Measurements from ENCODE around the gene GART.
"Not testable (repeated sequence)": the region's sequence is repeated elsewhere in the genome, so short reads cannot be mapped to it uniquely, and the experiment has no call there.

GART gene

DNA sequence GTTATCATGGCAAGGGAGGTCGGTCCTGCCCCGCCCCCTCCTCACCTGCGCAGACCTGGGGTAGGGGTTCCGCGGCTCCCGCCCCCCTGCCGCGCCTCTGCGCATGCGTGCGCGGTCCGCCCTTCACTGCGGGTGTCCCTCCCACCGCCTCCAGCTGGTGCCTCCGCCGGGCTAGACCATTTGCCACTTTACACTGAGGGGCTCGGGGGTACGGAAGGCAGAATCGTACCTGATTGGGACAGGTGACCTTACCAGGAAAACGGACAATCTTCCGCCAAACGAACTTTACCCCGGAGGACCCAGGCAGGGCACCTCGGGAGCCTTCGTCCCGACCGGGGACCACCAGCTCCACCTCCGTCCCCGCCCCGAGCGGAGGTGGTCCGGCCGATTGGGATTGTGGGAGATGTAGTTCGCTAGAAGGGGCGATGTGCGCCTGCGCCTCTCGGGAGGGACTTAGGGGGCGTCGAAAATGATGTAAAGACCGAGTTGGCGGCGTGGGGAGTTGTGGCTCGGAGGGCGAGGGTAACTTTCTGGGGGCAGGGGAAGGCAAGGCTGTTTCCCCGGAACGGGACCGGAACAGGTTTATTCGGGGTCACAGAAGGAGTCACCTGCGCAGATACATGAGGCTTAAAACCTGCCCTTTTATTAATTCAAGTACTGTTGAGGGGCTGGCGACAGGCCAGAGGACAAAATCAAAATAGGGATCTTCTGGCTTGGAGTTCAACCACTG, 50.4 kb downstream of the GART start, which contains the start of gene DNAJC28:
Gene DNAJC28 (minus strand): TSS at position 344 of the 730 bp plus-strand sequence. CDS start 2,323 bp downstream, outside the sequence.
- peak; percentile 80 to 94 for DNase-seq (ENCODE audit: low read depth in 1 of 2, low spot score in 1 of 2)
- in situ Hi-C loops (cut with HindIII; ENCODE audit: low pct_unique_long_range_greater_than_20kb, low sequenced_read_pairs) = no loop called here
- TF ChIP-seq JUND (IDR thresholded peaks at IDR 0.05; ENCODE audit: low read depth) = no peak

- DNase-seq (ENCODE audit: low read depth in 1 of 2, low spot score in 1 of 2) = peak in 1 of 2 experiments; percentile 27
- in situ Hi-C loops (cut with HindIII; ENCODE audit: low pct_unique_long_range_greater_than_20kb, low sequenced_read_pairs) = no loop called here
- no peak for TF ChIP-seq JUND (IDR thresholded peaks at IDR 0.05; ENCODE audit: low read depth)
Measured at GRCh38 chr21:33490991-33491372, 50.9 kb downstream of the GART start.

- no peak for TF ChIP-seq JUND (IDR thresholded peaks at IDR 0.05; ENCODE audit: low read depth)
- DNase-seq (ENCODE audit: low read depth in 1 of 2, low spot score in 1 of 2) = no peak
- in situ Hi-C loops (cut with HindIII; ENCODE audit: low pct_unique_long_range_greater_than_20kb, low sequenced_read_pairs) = no loop called here
Measured at GRCh38 chr21:33488936-33489335, 53.0 kb downstream of the GART start.

GRCh38 chr21:33487996-33488395, 53.9 kb downstream of the GART start:
- in situ Hi-C loops (cut with HindIII; ENCODE audit: low pct_unique_long_range_greater_than_20kb, low sequenced_read_pairs) = no loop called here
- DNase-seq (ENCODE audit: low read depth in 1 of 2, low spot score in 1 of 2) = no peak
- TF ChIP-seq JUND (IDR thresholded peaks at IDR 0.05; ENCODE audit: low read depth) = no peak

DNA sequence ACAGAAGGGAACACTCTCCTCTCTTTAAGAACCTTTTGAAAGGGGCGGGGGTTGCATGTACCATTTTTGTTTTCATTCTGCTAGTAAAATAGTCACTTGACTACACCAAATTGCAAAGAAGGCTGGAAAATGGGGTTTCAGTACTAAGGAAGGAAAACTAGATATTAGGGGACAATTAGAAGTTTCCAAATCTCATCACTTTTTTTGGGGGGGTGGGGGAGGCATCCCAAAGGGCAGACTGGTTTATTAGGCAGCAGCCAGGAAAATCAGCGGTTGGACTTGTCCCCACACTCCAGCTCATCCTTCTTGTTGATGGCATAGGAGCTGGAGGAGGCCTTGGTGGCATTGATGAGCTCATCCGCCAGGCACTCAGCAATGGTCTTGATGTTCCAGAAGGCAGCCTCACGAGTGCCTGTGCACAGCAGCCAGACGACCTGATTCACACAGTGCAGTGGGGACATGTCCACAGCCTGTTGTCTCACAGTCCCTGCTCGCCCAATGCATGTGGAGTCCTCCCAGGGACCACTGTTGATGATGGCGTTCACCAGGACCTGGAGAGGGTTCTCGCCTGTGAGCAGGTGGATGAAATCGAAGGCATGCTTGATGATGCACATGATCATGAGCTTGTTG, 60.5 kb downstream of the GART start:
- TF ChIP-seq JUND (IDR thresholded peaks at IDR 0.05; ENCODE audit: low read depth) = no peak
- no peak for DNase-seq (ENCODE audit: low read depth in 1 of 2, low spot score in 1 of 2)
- in situ Hi-C loops (cut with HindIII; ENCODE audit: low pct_unique_long_range_greater_than_20kb, low sequenced_read_pairs) = no loop called here

DNA sequence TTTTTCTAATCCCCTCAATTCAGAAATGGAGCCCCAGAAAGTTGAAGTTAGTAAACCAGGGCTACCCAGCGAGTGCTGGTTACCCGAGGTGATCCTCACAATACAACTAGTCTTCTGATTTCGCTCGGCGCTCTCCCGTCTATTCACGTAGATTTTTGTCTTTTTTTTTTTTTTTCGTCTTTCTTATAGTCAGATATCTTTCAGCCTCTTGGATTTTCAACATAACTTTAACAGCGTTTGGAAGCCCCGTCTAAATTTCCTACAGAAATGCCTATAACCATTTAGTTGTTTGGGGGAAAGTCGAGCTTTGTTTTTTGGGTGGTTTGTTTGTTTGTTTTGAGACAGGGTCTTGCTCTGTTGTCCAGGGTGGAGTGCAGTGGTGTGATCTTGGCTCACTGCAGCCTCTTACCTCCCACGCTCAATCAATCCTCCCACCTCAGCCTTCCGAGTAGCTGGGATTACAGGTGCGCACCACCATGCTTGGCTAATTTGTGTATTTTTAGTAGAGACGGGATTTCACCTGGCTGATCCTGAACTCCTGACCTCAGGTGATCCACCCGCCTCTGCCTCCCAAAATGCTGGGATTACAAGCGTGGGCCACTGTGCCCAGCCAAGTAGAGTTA, 61.3 kb downstream of the GART start:
- DNase-seq (ENCODE audit: low read depth in 1 of 2, low spot score in 1 of 2) = no peak
- in situ Hi-C loops (cut with HindIII; ENCODE audit: low pct_unique_long_range_greater_than_20kb, low sequenced_read_pairs) = no loop called here
- no peak for TF ChIP-seq JUND (IDR thresholded peaks at IDR 0.05; ENCODE audit: low read depth)

- no peak for TF ChIP-seq JUND (IDR thresholded peaks at IDR 0.05; ENCODE audit: low read depth)
- in situ Hi-C loops (cut with HindIII; ENCODE audit: low pct_unique_long_range_greater_than_20kb, low sequenced_read_pairs) = no loop called here
- DNase-seq (ENCODE audit: low read depth in 1 of 2, low spot score in 1 of 2) = peak; percentile 93 to 97
Measured at GRCh38 chr21:33479679-33480480, 62.0 kb downstream of the GART start, which contains the start of gene TMEM50B. Gene TMEM50B, minus strand, starts transcription at chr21:33479974. Its CDS starts 11,089 bp downstream, at chr21:33468885.

DNA sequence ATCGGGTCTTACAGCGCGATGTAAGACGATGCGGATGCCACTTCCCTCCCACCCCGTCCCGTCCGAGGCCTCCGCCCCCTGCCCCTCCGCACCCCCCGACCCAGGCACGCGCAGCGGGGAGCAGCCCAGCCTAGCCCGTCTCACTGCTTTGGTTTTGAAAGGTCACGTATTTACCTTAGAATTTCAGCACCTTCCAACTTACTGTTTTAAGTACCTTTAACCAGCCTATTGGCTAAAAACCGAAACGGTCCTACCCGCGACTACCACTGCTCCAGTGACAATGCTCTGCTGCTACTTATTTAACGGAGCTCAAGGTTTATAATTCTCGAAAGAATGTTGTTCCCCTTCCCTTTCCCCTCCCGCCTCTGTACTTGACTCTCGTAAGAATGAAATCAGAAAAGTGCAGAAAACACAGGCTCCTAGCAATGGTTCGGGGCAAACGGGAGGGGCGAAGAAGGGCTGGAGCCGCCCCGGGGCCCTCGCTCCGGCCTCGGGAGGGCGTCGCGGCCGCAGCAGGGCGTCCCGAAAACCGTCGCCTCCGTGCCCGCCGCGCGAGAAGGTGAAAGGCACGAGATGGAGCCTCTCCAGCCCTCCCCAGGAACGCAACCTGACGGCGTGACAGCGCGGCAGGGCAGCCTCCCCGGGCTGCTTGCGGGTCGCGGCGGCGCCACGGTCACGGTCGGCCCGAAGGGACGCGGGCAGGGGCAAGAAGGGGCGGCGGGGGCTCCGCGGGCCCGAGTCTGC, 62.8 kb downstream of the GART start:
- peak; percentile 17 to 56 for DNase-seq (ENCODE audit: low read depth in 1 of 2, low spot score in 1 of 2)
- no peak for TF ChIP-seq JUND (IDR thresholded peaks at IDR 0.05; ENCODE audit: low read depth)
- in situ Hi-C loops (cut with HindIII; ENCODE audit: low pct_unique_long_range_greater_than_20kb, low sequenced_read_pairs) = no loop called here

GRCh38 chr21:33478182-33478581, 63.7 kb downstream of the GART start:
- DNase-seq (ENCODE audit: low read depth in 1 of 2, low spot score in 1 of 2) = no peak
- TF ChIP-seq JUND (IDR thresholded peaks at IDR 0.05; ENCODE audit: low read depth) = no peak
- in situ Hi-C loops (cut with HindIII; ENCODE audit: low pct_unique_long_range_greater_than_20kb, low sequenced_read_pairs) = no loop called here

GRCh38 chr21:33477066-33477465, 64.9 kb downstream of the GART start:
- in situ Hi-C loops (cut with HindIII; ENCODE audit: low pct_unique_long_range_greater_than_20kb, low sequenced_read_pairs) = no loop called here
- no peak for DNase-seq (ENCODE audit: low read depth in 1 of 2, low spot score in 1 of 2)
- TF ChIP-seq JUND (IDR thresholded peaks at IDR 0.05; ENCODE audit: low read depth) = no peak

GRCh38 chr21:33473344-33473743, 68.6 kb downstream of the GART start:
- TF ChIP-seq JUND (IDR thresholded peaks at IDR 0.05; ENCODE audit: low read depth) = no peak
- in situ Hi-C loops (cut with HindIII; ENCODE audit: low pct_unique_long_range_greater_than_20kb, low sequenced_read_pairs) = no loop called here
- DNase-seq (ENCODE audit: low read depth in 1 of 2, low spot score in 1 of 2) = no peak

DNA sequence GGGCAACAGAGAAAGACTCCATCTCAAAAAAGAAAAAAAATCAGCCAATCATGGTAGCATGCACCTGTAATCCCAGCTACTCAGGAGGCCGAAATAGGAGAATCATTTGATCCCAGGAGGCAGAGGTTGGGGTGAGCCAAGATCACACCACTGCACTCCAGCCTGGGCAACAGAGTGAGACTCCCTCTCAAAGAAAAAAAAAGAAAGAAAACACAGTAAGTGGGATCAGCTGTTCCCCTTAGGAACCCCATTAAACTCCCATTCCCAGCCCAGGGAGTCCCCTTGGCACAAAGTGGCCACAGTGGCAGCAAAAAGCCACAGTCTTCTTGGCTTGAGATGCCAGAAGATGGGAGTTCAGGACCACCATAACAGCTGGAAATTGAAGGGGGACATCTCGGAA, 71.2 kb downstream of the GART start:
- in situ Hi-C loops (cut with HindIII; ENCODE audit: low pct_unique_long_range_greater_than_20kb, low sequenced_read_pairs) = no loop called here
- TF ChIP-seq JUND (IDR thresholded peaks at IDR 0.05; ENCODE audit: low read depth) = no peak
- no peak for DNase-seq (ENCODE audit: low read depth in 1 of 2, low spot score in 1 of 2)

DNA sequence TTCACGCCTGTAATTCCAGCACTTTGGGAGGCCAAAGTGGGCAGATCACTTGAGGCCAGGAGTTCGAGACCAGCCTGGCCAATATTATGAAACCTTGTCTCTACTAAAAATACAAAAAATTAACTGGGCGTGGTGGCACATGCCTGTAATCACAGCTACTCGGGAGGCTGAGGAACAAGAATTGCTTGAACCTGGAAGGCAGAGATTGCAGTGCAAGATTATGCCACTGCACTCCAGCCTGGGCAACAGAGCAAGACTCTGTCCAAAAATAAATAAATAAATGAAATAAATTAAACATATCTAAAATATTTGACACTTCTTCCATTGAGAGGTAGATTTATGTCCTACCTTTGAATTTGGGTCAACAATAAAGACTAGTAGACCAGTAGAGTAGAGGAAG, 72.7 kb downstream of the GART start:
- DNase-seq (ENCODE audit: low read depth in 1 of 2, low spot score in 1 of 2); in situ Hi-C loops (cut with HindIII; ENCODE audit: low pct_unique_long_range_greater_than_20kb, low sequenced_read_pairs): not testable (repeated sequence)

Data from T47D (cell line).